Measurements from ENCODE around the gene HOXB7. TPM values are rescaled to one million over a fixed set of nuclear protein-coding genes. Genes with fewer than 3 reads are reported as not detected.

Gene HOXB7
- polyA plus RNA-seq, 3 donors: not detected

GRCh38 chr17:48626245-48627117 is 15.7 kb upstream of the HOXB7 start, which contains the start of gene HOXB9:
Gene HOXB9, minus strand, starts transcription at chr17:48626358. Its CDS starts 89 bp downstream, at chr17:48626269.
- WGBS (ENCODE audit: insufficient coverage): 3% methylated on average over 26 of the region's 50 CpGs
- intact Hi-C loops (cut with micrococcal nuclease): no loop called here
- H3K9me3 ChIP-seq (replicated peaks in 1 of 2; ENCODE audit: control insufficient read depth in 1 of 2, insufficient read depth in 1 of 2, low read length in 2 of 2): peaks cover 0 to 14% of the 10 kb centered on the region in 2 donors
- peaks cover 5 to 13% of the 10 kb centered on the region in 2 donors for H3K4me1 ChIP-seq (ENCODE audit: control insufficient read depth in 1 of 2, insufficient read depth in 2 of 2, low read length in 2 of 2)
- Mint-ChIP-seq H3K27me3 (ENCODE audit: low read depth in 3 of 3) (peaks cover 88 to 98% (median 95%) of the 10 kb centered on the region in 3 donors), H3K27ac (peak within 1 kb of the TSS in 1 of 7 donors; percentile 31), H3K9me3 (peaks cover 0 to 12% (median 2%) of the 10 kb centered on the region in 7 donors), H3K4me3 (peak within 1 kb of the TSS; percentile 68 to 88), H3K36me3 (no peaks in the 10 kb centered on the region), H3K4me1 (peaks cover 8% of the 10 kb centered on the region)
- no peaks in the 10 kb centered on the region for H3K36me3 ChIP-seq (replicated peaks in 1 of 2; ENCODE audit: control insufficient read depth in 1 of 2, insufficient read depth in 2 of 2, low read length in 2 of 2)
- no peaks in the 10 kb centered on the region for H4K20me1 ChIP-seq (ENCODE audit: insufficient read depth, low read length)
- peak within 1 kb of the TSS in 1 of 3 experiments; percentile 46 for H3K4me3 ChIP-seq (replicated peaks in 1 of 3; ENCODE audit: low read depth in 2 of 3, low read length in 3 of 3)
- peak within 1 kb of the TSS; percentile 42 for H3K4me2 ChIP-seq (replicated peaks; ENCODE audit: extremely low read depth, low read length, poor library complexity, severe bottlenecking)
- H3K27ac ChIP-seq (ENCODE audit: low read depth in 1 of 2, low read length in 2 of 2): no peak within 1 kb of the TSS
- no peak for DNase-seq
- TF ChIP-seq, protein P1, sequence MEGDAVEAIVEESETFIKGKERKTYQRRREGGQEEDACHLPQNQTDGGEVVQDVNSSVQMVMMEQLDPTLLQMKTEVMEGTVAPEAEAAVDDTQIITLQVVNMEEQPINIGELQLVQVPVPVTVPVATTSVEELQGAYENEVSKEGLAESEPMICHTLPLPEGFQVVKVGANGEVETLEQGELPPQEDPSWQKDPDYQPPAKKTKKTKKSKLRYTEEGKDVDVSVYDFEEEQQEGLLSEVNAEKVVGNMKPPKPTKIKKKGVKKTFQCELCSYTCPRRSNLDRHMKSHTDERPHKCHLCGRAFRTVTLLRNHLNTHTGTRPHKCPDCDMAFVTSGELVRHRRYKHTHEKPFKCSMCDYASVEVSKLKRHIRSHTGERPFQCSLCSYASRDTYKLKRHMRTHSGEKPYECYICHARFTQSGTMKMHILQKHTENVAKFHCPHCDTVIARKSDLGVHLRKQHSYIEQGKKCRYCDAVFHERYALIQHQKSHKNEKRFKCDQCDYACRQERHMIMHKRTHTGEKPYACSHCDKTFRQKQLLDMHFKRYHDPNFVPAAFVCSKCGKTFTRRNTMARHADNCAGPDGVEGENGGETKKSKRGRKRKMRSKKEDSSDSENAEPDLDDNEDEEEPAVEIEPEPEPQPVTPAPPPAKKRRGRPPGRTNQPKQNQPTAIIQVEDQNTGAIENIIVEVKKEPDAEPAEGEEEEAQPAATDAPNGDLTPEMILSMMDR (IDR thresholded peaks at IDR 0.05): no peak
- H3K27me3 ChIP-seq (ENCODE audit: control insufficient read depth in 2 of 2, insufficient read depth in 2 of 2, low read length in 2 of 2): peaks cover 72 to 100% of the 10 kb centered on the region in 2 donors
- peak within 1 kb of the TSS; percentile 11 for H2AFZ ChIP-seq (ENCODE audit: insufficient read depth, low read depth, low read length, poor library complexity, severe bottlenecking)
- no peaks in the 10 kb centered on the region for H3K79me2 ChIP-seq (ENCODE audit: insufficient read depth, low read length)
- H3K9ac ChIP-seq (ENCODE audit: insufficient read depth, low read length, poor library complexity, severe bottlenecking): no peak within 1 kb of the TSS

- intact Hi-C loops (cut with micrococcal nuclease): no loop called here
- peak in 1 of 3 donors; percentile 29 for DNase-seq
- H3K27me3 ChIP-seq (ENCODE audit: control insufficient read depth in 2 of 2, insufficient read depth in 2 of 2, low read length in 2 of 2): peaks cover 73 to 100% of the 10 kb centered on the region in 2 donors
- peaks cover 5 to 13% of the 10 kb centered on the region in 2 donors for H3K4me1 ChIP-seq (ENCODE audit: control insufficient read depth in 1 of 2, insufficient read depth in 2 of 2, low read length in 2 of 2)
- TF ChIP-seq, protein P1 (IDR thresholded peaks at IDR 0.05): no peak
- H4K20me1 ChIP-seq (ENCODE audit: insufficient read depth, low read length): no peaks in the 10 kb centered on the region
- H3K36me3 ChIP-seq (replicated peaks in 1 of 2; ENCODE audit: control insufficient read depth in 1 of 2, insufficient read depth in 2 of 2, low read length in 2 of 2): no peaks in the 10 kb centered on the region
- H3K36me3 Mint-ChIP-seq: no peaks in the 10 kb centered on the region
- peaks cover 8% of the 10 kb centered on the region for H3K4me1 Mint-ChIP-seq
- H3K79me2 ChIP-seq (ENCODE audit: insufficient read depth, low read length): no peaks in the 10 kb centered on the region
- H3K9me3 Mint-ChIP-seq: peaks cover 0 to 12% (median 2%) of the 10 kb centered on the region in 7 donors
- peak overlapping the region in 1 of 3 experiments; percentile 46 for H3K4me3 ChIP-seq (replicated peaks in 1 of 3; ENCODE audit: low read depth in 2 of 3, low read length in 3 of 3)
- H3K27me3 Mint-ChIP-seq (ENCODE audit: low read depth in 3 of 3): peaks cover 89 to 98% (median 95%) of the 10 kb centered on the region in 3 donors
- no peak overlapping the region for H3K27ac ChIP-seq (ENCODE audit: low read depth in 1 of 2, low read length in 2 of 2)
- under 1% methylated on average over 62 of the region's 69 CpGs for WGBS (ENCODE audit: insufficient coverage)
- peaks cover 0 to 16% of the 10 kb centered on the region in 2 donors for H3K9me3 ChIP-seq (replicated peaks in 1 of 2; ENCODE audit: control insufficient read depth in 1 of 2, insufficient read depth in 1 of 2, low read length in 2 of 2)
- peak overlapping the region; percentile 42 for H3K4me2 ChIP-seq (replicated peaks; ENCODE audit: extremely low read depth, low read length, poor library complexity, severe bottlenecking)
- H3K9ac ChIP-seq (ENCODE audit: insufficient read depth, low read length, poor library complexity, severe bottlenecking): no peak overlapping the region
- H2AFZ ChIP-seq (ENCODE audit: insufficient read depth, low read depth, low read length, poor library complexity, severe bottlenecking): peak overlapping the region; percentile 11
- H3K27ac Mint-ChIP-seq: peak overlapping the region in 1 of 7 donors; percentile 31
- H3K4me3 Mint-ChIP-seq: peak overlapping the region; percentile 68 to 88
Measured at GRCh38 chr17:48625495-48626244, 14.9 kb upstream of the HOXB7 start.

Data from CD14-positive monocyte (primary cell).